ENCODE measurements around the gene INTS3.
"Not testable (repeated sequence)": the region's sequence is repeated elsewhere in the genome, so short reads cannot be mapped to it uniquely, and the experiment has no call there.

Gene INTS3

DNA sequence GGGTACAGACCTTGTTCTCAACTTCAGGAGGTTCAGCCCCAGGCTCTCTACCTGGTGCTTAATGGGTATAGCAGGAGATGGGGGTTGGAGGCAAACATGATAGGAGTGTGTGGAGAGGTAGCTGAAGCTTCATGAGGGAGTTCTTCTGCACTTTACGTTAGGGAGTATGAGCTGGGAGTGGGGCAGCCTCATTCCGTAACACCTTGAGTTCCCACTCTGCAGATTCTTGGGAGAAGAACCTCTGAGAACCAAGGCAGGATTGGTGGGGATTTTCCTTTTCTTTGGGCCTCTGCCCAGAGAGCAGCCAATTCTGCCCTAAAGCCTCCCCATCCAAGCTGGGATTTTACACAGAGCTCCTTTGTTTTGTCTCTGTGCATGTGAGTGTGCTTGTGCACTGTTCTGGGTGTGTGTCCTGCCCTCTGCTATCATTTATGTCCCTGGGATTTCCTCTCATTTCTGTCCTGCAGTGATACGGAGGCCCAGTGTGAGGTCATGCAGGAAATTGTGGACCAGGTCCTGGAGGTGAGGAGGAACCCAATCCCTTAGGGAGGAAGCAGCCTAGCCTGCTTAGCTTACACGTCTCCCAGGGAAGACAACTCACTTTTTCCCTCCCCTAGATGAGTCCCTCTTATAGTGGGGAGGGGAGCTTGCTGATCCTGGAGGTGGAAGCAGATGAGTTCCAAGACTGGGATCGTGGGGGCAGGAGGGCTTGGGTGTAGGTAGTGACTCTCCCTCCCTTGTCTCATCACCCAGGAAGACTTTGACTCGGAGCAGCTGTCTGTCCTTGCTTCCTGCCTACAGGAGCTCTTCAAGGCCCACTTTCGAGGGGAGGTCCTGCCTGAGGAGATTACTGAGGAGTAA, 35.7 kb downstream of the INTS3 start:
- Mint-ChIP-seq H3K36me3 (ENCODE audit: low read depth) (peaks cover 40% of the 10 kb centered on the region), H3K4me1 (no peaks in the 10 kb centered on the region), H3K9me3 (no peaks in the 10 kb centered on the region), H3K27me3 (no peaks in the 10 kb centered on the region), H3K27ac (no peak overlapping the region), H3K4me3 (no peak overlapping the region)
- DNase-seq (no peak), ATAC-seq (no peak)

DNA sequence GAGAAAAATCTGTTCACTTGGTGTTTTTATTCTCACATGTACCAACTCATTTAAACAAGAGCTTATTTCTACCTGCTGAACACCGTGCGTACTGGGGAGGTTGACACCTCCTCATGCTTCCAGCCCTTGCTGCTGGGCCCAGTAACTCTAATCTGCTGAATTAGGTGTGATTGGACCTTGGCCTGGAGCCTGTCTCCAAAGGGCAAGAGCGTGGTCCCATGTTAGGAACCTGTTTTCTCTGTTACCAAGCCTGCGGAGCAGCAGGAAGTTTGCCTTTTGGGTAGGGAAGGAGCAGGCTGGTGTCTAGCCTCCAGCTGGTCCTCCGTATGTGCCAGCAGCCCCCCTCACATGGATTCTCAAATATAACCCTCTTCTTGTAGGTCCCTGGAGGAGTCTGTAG, 36.5 kb downstream of the INTS3 start:
- H3K36me3 Mint-ChIP-seq (ENCODE audit: low read depth), result peaks cover 42% of the 10 kb centered on the region
- DNase-seq (no peak), ATAC-seq (no peak)
- no peaks in the 10 kb centered on the region for H3K9me3 Mint-ChIP-seq
- H3K4me1 Mint-ChIP-seq, result no peaks in the 10 kb centered on the region
- no peak overlapping the region for H3K27ac Mint-ChIP-seq
- no peak overlapping the region for H3K4me3 Mint-ChIP-seq
- H3K27me3 Mint-ChIP-seq, result no peaks in the 10 kb centered on the region

- not testable (repeated sequence) for ATAC-seq, H3K27ac Mint-ChIP-seq, H3K27me3 Mint-ChIP-seq, H3K4me1 Mint-ChIP-seq, DNase-seq, H3K4me3 Mint-ChIP-seq, H3K9me3 Mint-ChIP-seq
- peaks cover 34% of the 10 kb centered on the region for H3K36me3 Mint-ChIP-seq (ENCODE audit: low read depth)
These were observed 38.8 kb downstream of the INTS3 start for GRCh38 chr1:153766663-153767062.

- Mint-ChIP-seq H3K27me3 (no peaks in the 10 kb centered on the region), H3K27ac (no peak overlapping the region), H3K9me3 (no peaks in the 10 kb centered on the region), H3K4me1 (no peaks in the 10 kb centered on the region), H3K36me3 (ENCODE audit: low read depth) (peaks cover 31% of the 10 kb centered on the region), H3K4me3 (no peak overlapping the region)
- ATAC-seq (no peak), DNase-seq (no peak)
These were observed 39.7 kb downstream of the INTS3 start for GRCh38 chr1:153767519-153767918.

DNA sequence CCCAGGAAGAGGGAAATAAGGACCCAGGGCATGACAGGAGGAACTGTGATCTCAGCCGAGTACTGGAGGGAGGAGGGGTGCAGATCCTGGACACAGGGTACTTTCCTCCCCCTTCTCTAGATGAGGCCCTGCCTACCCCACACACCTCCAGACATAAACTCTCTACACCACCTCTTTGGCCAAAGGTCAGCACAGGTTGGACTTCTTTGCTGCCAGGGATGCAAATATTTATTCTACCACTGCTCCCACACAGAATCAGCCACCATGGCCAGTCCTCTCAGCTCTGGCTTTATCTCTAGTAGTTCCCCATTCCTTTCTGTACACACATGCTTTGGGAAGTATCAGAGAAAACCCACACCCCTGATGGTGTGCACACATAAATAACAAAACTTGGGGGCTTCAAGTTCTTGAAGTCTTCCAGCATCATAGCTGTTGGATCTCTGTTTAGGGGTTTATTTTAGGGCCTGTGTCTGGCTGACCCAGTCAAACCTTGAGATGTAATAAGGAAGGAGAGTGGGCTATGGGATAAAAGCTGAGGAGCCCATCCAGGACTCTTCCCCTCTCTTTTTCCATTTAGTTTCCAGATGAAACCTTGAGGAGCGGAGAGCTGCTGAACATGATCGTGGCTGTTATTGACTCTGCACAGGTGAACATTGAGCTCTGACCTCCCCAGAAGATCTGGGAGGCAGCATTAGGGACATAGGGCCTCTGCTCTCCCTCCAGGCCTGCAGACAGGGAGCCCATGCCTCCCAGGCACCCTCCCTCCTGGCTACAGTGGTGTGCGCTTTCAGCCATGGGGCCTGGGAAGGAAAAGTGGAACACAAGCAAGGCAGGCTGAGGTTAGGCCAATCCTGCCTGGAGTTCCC, 40.7 kb downstream of the INTS3 start:
- H3K27me3 Mint-ChIP-seq, result no peaks in the 10 kb centered on the region
- peaks cover 4% of the 10 kb centered on the region for H3K4me1 Mint-ChIP-seq
- no peak for ATAC-seq
- H3K36me3 Mint-ChIP-seq (ENCODE audit: low read depth), result peaks cover 24% of the 10 kb centered on the region
- H3K4me3 Mint-ChIP-seq, result no peak overlapping the region
- no peaks in the 10 kb centered on the region for H3K9me3 Mint-ChIP-seq
- no peak for DNase-seq
- H3K27ac Mint-ChIP-seq, result no peak overlapping the region

- ATAC-seq (no peak), DNase-seq (no peak)
- H3K4me3 Mint-ChIP-seq, result no peak overlapping the region
- H3K9me3 Mint-ChIP-seq, result no peaks in the 10 kb centered on the region
- H3K27me3 Mint-ChIP-seq, result no peaks in the 10 kb centered on the region
- H3K27ac Mint-ChIP-seq, result no peak overlapping the region
- peaks cover 24% of the 10 kb centered on the region for H3K36me3 Mint-ChIP-seq (ENCODE audit: low read depth)
- H3K4me1 Mint-ChIP-seq, result peaks cover 11% of the 10 kb centered on the region
These were observed 41.4 kb downstream of the INTS3 start for GRCh38 chr1:153769221-153769620.

DNA sequence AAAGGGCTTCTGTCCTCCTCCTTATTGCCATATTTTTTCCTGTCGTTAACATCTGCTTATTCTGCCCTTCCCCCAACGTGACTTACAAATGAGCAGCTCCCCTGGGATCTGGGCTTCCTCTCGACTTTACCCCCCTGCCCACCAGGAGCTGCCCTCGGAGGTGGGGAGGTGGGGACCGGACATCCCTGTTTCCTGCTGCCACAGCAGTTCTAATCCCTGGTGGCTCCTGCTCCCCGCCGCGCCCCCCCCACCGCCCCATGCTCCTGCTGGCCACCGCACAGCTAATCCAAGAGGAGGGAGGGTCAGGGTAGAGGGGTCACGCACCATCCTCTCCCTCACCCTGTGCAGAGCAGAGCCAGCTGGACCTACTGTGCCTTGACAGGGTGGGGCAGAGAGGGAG, 42.9 kb downstream of the INTS3 start:
- Mint-ChIP-seq H3K36me3 (ENCODE audit: low read depth) (peaks cover 16% of the 10 kb centered on the region), H3K27me3 (no peaks in the 10 kb centered on the region), H3K4me3 (no peak overlapping the region), H3K4me1 (peaks cover 21% of the 10 kb centered on the region), H3K9me3 (no peaks in the 10 kb centered on the region), H3K27ac (no peak overlapping the region)
- no peak for DNase-seq
- no peak for ATAC-seq

- Mint-ChIP-seq H3K27ac (no peak overlapping the region), H3K36me3 (ENCODE audit: low read depth) (peaks cover 14% of the 10 kb centered on the region), H3K9me3 (no peaks in the 10 kb centered on the region), H3K27me3 (no peaks in the 10 kb centered on the region), H3K4me1 (peaks cover 24% of the 10 kb centered on the region), H3K4me3 (no peak overlapping the region)
- DNase-seq, result no peak
- ATAC-seq, result no peak
These were observed 43.4 kb downstream of the INTS3 start for GRCh38 chr1:153771261-153771660.

GRCh38 chr1:153771841-153772593, 44.2 kb downstream of the INTS3 start:
- Mint-ChIP-seq H3K27ac (no peak overlapping the region), H3K4me3 (no peak overlapping the region), H3K27me3 (no peaks in the 10 kb centered on the region), H3K36me3 (ENCODE audit: low read depth) (peaks cover 14% of the 10 kb centered on the region), H3K4me1 (peaks cover 30% of the 10 kb centered on the region), H3K9me3 (no peaks in the 10 kb centered on the region)
- DNase-seq, result no peak
- ATAC-seq, result no peak

DNA sequence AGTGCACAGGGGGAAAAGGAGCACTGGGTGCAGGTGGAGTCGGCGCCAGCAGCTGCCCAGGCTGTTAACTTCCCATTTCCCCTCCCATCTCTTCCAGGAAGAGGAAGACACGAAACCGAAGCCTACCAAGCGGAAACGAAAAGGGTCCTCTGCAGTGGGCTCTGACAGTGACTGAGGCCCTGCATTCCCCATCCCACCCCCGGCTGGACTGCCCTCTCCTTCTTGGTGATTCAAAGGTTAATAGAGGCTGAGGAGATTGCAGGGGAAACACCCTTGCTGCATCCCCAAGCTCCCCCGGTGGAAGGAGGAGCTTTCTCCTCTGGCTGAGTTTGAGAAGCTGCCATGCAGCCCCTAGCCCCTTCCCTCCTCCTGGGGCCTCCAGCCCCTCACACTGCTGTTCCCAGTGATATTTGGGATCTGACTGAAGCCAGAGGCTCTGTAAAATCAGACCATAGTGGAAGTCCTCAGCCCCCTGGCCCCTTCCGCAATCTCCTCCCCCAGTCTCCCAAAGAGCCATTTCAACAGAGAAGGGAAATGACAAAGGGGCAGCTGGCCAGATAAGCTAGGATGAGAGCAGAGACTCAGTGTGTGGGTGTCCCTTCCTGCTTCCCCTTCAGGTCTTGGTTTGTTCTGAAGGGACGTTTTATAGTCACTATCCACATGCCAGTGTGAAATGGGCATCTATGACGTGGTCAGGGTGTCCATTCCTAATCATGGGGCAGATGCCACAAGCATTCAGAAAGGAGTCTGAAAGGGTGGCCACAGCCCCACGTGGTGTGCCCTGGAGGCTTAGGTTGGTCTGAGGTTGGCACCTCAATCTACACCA, 45.5 kb downstream of the INTS3 start:
- Mint-ChIP-seq H3K9me3 (no peaks in the 10 kb centered on the region), H3K4me1 (peaks cover 31% of the 10 kb centered on the region), H3K4me3 (no peak overlapping the region), H3K36me3 (ENCODE audit: low read depth) (peaks cover 8% of the 10 kb centered on the region), H3K27me3 (no peaks in the 10 kb centered on the region), H3K27ac (no peak overlapping the region)
- no peak for ATAC-seq
- no peak for DNase-seq

DNA sequence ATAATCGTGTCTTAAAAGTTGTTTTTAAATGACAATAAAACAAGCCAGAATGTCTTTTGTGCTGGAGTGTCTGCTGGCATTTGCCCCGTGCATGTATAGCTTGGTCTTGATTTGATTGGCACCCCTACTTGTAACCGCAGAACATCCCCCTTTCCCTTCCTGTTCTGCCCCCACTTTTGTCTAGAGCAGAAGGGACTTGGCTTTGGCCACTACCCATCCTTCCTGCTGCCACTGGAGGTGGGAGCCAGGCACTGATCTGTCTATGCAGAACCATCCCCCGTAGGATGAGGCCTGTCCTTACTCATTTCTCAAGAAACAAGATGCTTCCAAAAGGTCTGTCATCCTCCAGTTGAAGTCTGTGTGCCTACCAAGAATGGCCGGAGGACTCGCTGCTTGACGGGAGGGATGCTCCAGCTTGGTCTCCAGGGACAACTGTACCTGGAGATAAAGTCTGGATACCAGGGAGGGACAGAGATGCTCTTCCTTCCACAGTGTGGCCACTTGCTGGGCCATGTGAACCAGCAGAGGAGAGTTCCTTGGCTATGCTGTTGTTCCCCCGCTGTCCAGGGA, 46.3 kb downstream of the INTS3 start:
- no peaks in the 10 kb centered on the region for H3K9me3 Mint-ChIP-seq
- no peak for DNase-seq
- no peak overlapping the region for H3K27ac Mint-ChIP-seq
- ATAC-seq, result no peak
- H3K4me3 Mint-ChIP-seq, result no peak overlapping the region
- H3K27me3 Mint-ChIP-seq, result no peaks in the 10 kb centered on the region
- H3K4me1 Mint-ChIP-seq, result peaks cover 31% of the 10 kb centered on the region
- peaks cover 4% of the 10 kb centered on the region for H3K36me3 Mint-ChIP-seq (ENCODE audit: low read depth)

- Mint-ChIP-seq H3K4me3 (peak within 1 kb of the TSS; percentile 78), H3K4me1 (peaks cover 31% of the 10 kb centered on the region)
These were observed 47.1 kb downstream of the INTS3 start, which contains the start of gene SLC27A3 for GRCh38 chr1:153774780-153775457. Gene SLC27A3 (plus strand): TSS chr1:153775407. CDS start chr1:153775498, 91 bp downstream.

More at GRCh38 chr1:153774780-153775457, 47.1 kb downstream of the INTS3 start, which contains the start of gene SLC27A3:
- ATAC-seq (peak; percentile 46), DNase-seq (peak; percentile 46)
- Mint-ChIP-seq H3K36me3 (ENCODE audit: low read depth) (peaks cover 4% of the 10 kb centered on the region), H3K27me3 (no peaks in the 10 kb centered on the region), H3K9me3 (no peaks in the 10 kb centered on the region), H3K27ac (peak within 1 kb of the TSS; percentile 49)
